ENCODE measurements around the gene RAB42. TPM values are rescaled to one million over a fixed set of nuclear protein-coding genes. Genes with fewer than 3 reads are reported as not detected.
A peak's percentile ranks its signal among the peaks of the same experiment; 100 is the strongest.
"Not testable (repeated sequence)": the region's sequence is repeated elsewhere in the genome, so short reads cannot be mapped to it uniquely, and the experiment has no call there.

Gene RAB42
- total RNA-seq, 1 donor from 2014 or later, result 5.7 TPM

DNA sequence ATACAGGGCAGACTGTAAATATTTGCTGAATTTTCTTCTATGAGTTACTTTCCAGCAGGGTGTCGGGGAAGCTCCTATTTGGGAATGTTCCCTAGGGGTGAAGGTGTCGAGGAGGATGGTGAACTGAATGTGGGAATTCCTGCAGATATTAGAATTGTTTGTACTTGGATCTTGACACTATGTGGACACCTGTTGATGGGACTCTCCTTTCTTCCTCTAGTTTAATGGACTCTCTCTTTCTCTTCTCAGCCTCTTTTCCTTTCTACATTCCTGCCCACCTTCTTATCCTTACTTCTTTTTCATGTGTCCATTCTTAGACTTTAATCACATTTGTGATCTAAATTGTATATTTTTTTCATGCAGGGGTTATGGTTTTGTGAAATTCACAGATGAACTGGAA lies 25.1 kb upstream of the RAB42 start:
- peaks cover 33 to 62% (median 54%) of the 10 kb centered on the region in 3 donors for H3K36me3 ChIP-seq (ENCODE audit: control insufficient read depth in 3 of 3, insufficient read depth in 3 of 3, low read length in 3 of 3)
- H3K4me3 ChIP-seq (ENCODE audit: low read length in 3 of 3), result no peak overlapping the region
- no peak overlapping the region for H3K9ac ChIP-seq (ENCODE audit: low read depth in 1 of 3, low read length in 3 of 3)
- no peaks in the 10 kb centered on the region for H3K27me3 ChIP-seq (ENCODE audit: control insufficient read depth in 3 of 3, insufficient read depth in 3 of 3, low read length in 3 of 3)
- H3K4me1 ChIP-seq (ENCODE audit: control insufficient read depth in 3 of 3, insufficient read depth in 3 of 3, low read length in 3 of 3), result no peaks in the 10 kb centered on the region
- H3K9me3 ChIP-seq (ENCODE audit: control insufficient read depth in 3 of 3, low read length in 3 of 3), result no peaks in the 10 kb centered on the region
- H3K27ac ChIP-seq (ENCODE audit: low read depth, low read length), result no peak overlapping the region

DNA sequence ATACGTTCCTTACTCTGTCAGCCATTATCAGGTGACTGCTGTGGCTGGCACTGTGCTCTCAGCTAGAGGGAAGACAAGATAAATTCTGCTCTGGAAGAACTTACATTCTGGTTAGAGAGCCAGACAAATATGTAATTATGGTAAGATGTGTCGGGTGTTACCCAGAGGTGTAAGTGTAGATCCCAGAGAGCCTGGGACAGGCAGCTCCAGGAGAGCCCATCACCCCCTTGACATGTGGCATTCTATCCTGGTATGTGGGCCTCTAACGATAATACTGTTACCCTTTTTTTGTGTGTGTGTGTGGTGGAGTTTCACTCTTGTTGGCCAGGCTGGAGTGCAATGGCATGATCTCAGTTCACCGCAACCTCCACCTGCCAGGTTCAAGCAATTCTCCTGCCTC lies 20.2 kb upstream of the RAB42 start:
- Histone ChIP-seq H3K4me3 (ENCODE audit: low read length in 3 of 3) (no peak overlapping the region), H3K9ac (ENCODE audit: low read depth in 1 of 3, low read length in 3 of 3) (no peak overlapping the region), H3K27ac (ENCODE audit: low read depth, low read length) (no peak overlapping the region), H3K27me3 (ENCODE audit: control insufficient read depth in 3 of 3, insufficient read depth in 3 of 3, low read length in 3 of 3) (no peaks in the 10 kb centered on the region), H3K9me3 (ENCODE audit: control insufficient read depth in 3 of 3, low read length in 3 of 3) (no peaks in the 10 kb centered on the region), H3K4me1 (ENCODE audit: control insufficient read depth in 3 of 3, insufficient read depth in 3 of 3, low read length in 3 of 3) (no peaks in the 10 kb centered on the region), H3K36me3 (ENCODE audit: control insufficient read depth in 3 of 3, insufficient read depth in 3 of 3, low read length in 3 of 3) (peaks cover 26 to 49% (median 44%) of the 10 kb centered on the region in 3 donors)

- not testable (repeated sequence) for H3K4me3 ChIP-seq (ENCODE audit: low read length in 3 of 3); H3K4me1 ChIP-seq (ENCODE audit: control insufficient read depth in 3 of 3, insufficient read depth in 3 of 3, low read length in 3 of 3); H3K9me3 ChIP-seq (ENCODE audit: control insufficient read depth in 3 of 3, low read length in 3 of 3); H3K27me3 ChIP-seq (ENCODE audit: control insufficient read depth in 3 of 3, insufficient read depth in 3 of 3, low read length in 3 of 3); H3K9ac ChIP-seq (ENCODE audit: low read depth in 1 of 3, low read length in 3 of 3); H3K27ac ChIP-seq (ENCODE audit: low read depth, low read length)
- peaks cover 30 to 48% (median 45%) of the 10 kb centered on the region in 3 donors for H3K36me3 ChIP-seq (ENCODE audit: control insufficient read depth in 3 of 3, insufficient read depth in 3 of 3, low read length in 3 of 3)
Observed at GRCh38 chr1:28572891-28573290, 19.2 kb upstream of the RAB42 start.

- H3K4me3 ChIP-seq (ENCODE audit: low read length in 3 of 3), result no peak overlapping the region
- H3K27ac ChIP-seq (ENCODE audit: low read depth, low read length), result no peak overlapping the region
- H3K9me3 ChIP-seq (ENCODE audit: control insufficient read depth in 3 of 3, low read length in 3 of 3), result no peaks in the 10 kb centered on the region
- peaks cover 26 to 48% (median 46%) of the 10 kb centered on the region in 3 donors for H3K36me3 ChIP-seq (ENCODE audit: control insufficient read depth in 3 of 3, insufficient read depth in 3 of 3, low read length in 3 of 3)
- H3K27me3 ChIP-seq (ENCODE audit: control insufficient read depth in 3 of 3, insufficient read depth in 3 of 3, low read length in 3 of 3), result no peaks in the 10 kb centered on the region
- H3K4me1 ChIP-seq (ENCODE audit: control insufficient read depth in 3 of 3, insufficient read depth in 3 of 3, low read length in 3 of 3), result no peaks in the 10 kb centered on the region
- H3K9ac ChIP-seq (ENCODE audit: low read depth in 1 of 3, low read length in 3 of 3), result no peak overlapping the region
Observed at GRCh38 chr1:28573564-28573963, 18.5 kb upstream of the RAB42 start.

DNA sequence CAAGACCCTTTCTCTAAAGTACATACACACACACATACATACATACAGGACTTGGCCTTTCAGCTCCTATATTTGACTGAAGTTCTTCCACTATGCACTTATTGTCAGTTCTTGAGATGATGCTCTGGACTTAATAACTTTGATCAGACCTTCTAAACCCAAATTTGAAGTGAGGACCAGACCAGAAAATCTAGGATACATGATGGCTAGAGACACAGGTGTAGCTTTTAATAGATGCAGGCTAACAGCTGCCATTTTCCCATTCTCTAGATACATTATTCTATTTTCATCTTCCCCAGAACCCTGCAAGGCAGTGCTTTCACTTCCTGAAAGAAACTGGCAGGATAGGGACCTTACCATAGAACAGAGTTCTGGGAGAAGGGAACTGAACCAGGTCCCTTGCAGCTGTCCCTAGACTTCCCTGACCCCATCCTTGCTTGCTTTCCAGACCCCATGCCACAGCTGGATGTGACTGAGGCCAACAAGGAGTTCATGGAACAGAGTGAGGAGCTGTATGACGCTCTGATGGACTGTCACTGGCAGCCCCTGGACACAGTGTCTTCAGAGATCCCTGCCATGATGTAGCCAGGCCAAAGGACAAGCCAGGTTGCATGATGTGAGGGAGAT lies 14.9 kb upstream of the RAB42 start:
- Histone ChIP-seq H3K4me1 (ENCODE audit: control insufficient read depth in 3 of 3, insufficient read depth in 3 of 3, low read length in 3 of 3) (peaks cover 15 to 23% (median 15%) of the 10 kb centered on the region in 3 donors), H3K36me3 (ENCODE audit: control insufficient read depth in 3 of 3, insufficient read depth in 3 of 3, low read length in 3 of 3) (peaks cover 24 to 46% (median 39%) of the 10 kb centered on the region in 3 donors), H3K27ac (ENCODE audit: low read depth, low read length) (no peak overlapping the region), H3K4me3 (ENCODE audit: low read length in 3 of 3) (no peak overlapping the region), H3K9me3 (ENCODE audit: control insufficient read depth in 3 of 3, low read length in 3 of 3) (no peaks in the 10 kb centered on the region), H3K9ac (ENCODE audit: low read depth in 1 of 3, low read length in 3 of 3) (no peak overlapping the region), H3K27me3 (ENCODE audit: control insufficient read depth in 3 of 3, insufficient read depth in 3 of 3, low read length in 3 of 3) (no peaks in the 10 kb centered on the region)

DNA sequence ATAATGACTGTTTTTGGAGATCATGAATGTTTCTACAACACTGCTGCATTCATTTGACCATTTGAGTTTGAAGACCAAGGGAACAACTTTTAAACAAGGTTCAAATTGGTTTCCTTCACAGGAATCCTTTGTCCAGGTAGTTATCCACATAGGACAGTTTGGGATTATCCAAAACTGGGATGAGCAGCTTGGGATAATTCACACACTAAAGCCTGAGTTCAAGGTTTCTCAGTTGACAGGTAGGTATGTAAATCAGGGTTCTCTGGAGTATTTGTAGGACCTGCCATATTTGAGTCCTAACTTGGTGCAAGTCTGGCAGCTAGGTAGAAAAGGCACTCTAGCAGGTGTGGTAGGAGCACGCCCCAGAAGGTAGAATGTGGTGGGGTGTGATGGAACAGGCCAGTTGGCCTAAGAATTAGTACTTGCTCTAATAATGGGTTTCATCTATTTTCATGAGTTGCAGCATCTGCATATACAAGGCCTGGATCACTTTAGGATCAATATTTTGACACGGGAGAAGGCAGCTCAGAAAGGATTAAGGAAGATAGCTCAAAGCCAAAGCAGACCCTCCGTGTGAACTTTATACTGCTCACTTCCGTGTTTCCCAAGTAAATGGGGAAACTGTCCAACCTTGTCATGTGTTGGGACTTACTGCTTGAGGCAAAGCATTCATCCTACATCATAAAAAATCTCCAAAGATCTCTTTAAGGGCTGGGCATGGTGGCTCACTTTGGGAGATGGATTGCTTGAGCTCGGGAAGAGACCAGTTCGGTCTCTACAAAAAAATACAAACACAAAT lies 14.1 kb upstream of the RAB42 start:
- Histone ChIP-seq H3K4me1 (ENCODE audit: control insufficient read depth in 3 of 3, insufficient read depth in 3 of 3, low read length in 3 of 3) (peaks cover 15 to 27% (median 19%) of the 10 kb centered on the region in 3 donors), H3K4me3 (ENCODE audit: low read length in 3 of 3) (no peak overlapping the region), H3K27ac (ENCODE audit: low read depth, low read length) (no peak overlapping the region), H3K27me3 (ENCODE audit: control insufficient read depth in 3 of 3, insufficient read depth in 3 of 3, low read length in 3 of 3) (no peaks in the 10 kb centered on the region), H3K36me3 (ENCODE audit: control insufficient read depth in 3 of 3, insufficient read depth in 3 of 3, low read length in 3 of 3) (peaks cover 24 to 45% (median 39%) of the 10 kb centered on the region in 3 donors), H3K9me3 (ENCODE audit: control insufficient read depth in 3 of 3, low read length in 3 of 3) (no peaks in the 10 kb centered on the region), H3K9ac (ENCODE audit: low read depth in 1 of 3, low read length in 3 of 3) (no peak overlapping the region)

DNA sequence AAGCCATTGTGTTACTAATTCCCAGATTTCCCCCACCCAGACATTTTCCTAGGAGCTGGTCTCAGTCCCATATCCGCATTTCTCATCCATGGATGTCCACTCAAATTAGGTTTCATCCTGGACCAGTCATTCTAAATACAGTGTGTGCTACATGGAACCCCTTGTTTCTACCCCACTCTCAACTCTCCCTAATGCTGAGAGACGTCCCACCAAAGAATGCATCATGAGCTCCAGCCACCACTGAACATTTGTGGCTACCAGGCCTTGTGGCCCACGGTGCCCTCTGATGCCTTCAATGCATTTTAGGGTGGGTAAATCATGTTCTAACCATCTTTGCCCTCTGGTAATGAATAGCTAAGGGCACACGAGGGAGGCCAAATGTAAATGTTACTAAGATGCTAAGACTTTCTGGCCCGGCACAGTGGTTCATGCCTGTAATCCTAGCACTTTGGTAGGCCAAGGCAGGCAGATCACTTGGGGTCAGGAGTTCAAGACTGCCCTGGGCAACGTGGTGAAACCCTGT lies 13.3 kb upstream of the RAB42 start:
- no peak overlapping the region for H3K9ac ChIP-seq (ENCODE audit: low read depth in 1 of 3, low read length in 3 of 3)
- peaks cover 24 to 45% (median 39%) of the 10 kb centered on the region in 3 donors for H3K36me3 ChIP-seq (ENCODE audit: control insufficient read depth in 3 of 3, insufficient read depth in 3 of 3, low read length in 3 of 3)
- no peaks in the 10 kb centered on the region for H3K9me3 ChIP-seq (ENCODE audit: control insufficient read depth in 3 of 3, low read length in 3 of 3)
- H3K4me1 ChIP-seq (ENCODE audit: control insufficient read depth in 3 of 3, insufficient read depth in 3 of 3, low read length in 3 of 3), result peaks cover 15 to 27% (median 19%) of the 10 kb centered on the region in 3 donors
- H3K4me3 ChIP-seq (ENCODE audit: low read length in 3 of 3), result no peak overlapping the region
- no peak overlapping the region for H3K27ac ChIP-seq (ENCODE audit: low read depth, low read length)
- H3K27me3 ChIP-seq (ENCODE audit: control insufficient read depth in 3 of 3, insufficient read depth in 3 of 3, low read length in 3 of 3), result no peaks in the 10 kb centered on the region

DNA sequence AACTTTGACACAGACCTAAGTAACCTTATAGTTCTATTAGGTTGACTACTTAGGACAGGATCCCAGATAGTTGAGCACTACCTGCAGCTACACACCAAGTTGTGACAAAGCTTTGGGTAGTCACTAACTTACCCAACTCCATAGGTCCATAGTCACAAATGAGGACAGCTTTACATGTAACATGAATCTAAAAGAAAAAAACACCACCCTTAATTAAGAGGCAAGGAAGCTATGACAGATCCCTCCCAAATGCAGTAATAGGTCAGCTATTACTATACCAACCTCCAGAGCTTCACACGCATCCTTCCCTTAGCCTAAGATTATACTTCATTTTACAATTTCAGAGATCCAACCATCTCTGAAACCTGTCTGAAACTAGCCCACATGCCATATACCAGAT lies 12.7 kb upstream of the RAB42 start:
- H3K9me3 ChIP-seq (ENCODE audit: control insufficient read depth in 3 of 3, low read length in 3 of 3), result no peaks in the 10 kb centered on the region
- H3K27me3 ChIP-seq (ENCODE audit: control insufficient read depth in 3 of 3, insufficient read depth in 3 of 3, low read length in 3 of 3), result no peaks in the 10 kb centered on the region
- peaks cover 22 to 42% (median 37%) of the 10 kb centered on the region in 3 donors for H3K36me3 ChIP-seq (ENCODE audit: control insufficient read depth in 3 of 3, insufficient read depth in 3 of 3, low read length in 3 of 3)
- no peak overlapping the region for H3K27ac ChIP-seq (ENCODE audit: low read depth, low read length)
- no peak overlapping the region for H3K4me3 ChIP-seq (ENCODE audit: low read length in 3 of 3)
- H3K4me1 ChIP-seq (ENCODE audit: control insufficient read depth in 3 of 3, insufficient read depth in 3 of 3, low read length in 3 of 3), result peaks cover 15 to 27% (median 19%) of the 10 kb centered on the region in 3 donors
- peak overlapping the region in 1 of 3 donors; percentile 34 for H3K9ac ChIP-seq (ENCODE audit: low read depth in 1 of 3, low read length in 3 of 3)

DNA sequence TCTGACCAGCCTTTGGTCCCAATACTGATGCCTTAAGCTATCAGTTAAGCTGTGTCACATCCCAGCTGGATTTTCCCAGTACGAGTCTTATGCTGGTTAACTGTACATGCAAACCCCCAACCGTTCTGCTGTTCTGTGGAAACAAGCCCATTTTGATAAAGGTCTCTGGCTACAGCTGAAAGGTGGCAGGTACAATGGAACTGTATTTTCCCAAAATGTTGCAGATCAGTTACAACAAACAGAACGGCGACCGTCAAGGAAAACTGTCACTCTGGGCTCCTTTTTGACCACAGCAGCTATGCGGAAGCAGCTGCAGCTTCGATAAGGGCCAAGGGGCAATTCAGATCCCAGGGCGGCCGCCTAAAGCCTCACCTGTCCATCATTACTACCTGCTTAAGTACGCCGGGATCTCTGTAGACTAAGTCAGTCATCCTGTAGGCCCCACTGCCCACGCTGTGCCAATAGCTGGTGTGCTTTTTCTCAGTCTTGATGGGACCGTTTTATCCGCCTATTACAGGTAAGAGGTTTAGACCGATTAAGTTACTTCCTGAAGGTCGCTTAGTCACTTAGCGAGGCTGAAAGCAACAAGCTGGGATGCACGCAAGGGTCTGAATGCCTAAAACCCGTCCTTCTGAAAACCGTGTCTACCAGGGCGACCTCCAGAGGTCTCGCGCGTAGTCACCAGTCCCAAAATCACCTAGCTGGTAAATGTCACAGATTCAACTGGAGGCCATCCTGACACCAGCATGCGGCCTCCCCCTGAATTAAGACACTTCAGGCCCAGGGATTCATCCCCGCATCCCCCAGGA lies 11.1 kb upstream of the RAB42 start:
- peak overlapping the region; percentile 87 for H3K27ac ChIP-seq (ENCODE audit: low read depth, low read length)
- no peaks in the 10 kb centered on the region for H3K27me3 ChIP-seq (ENCODE audit: control insufficient read depth in 3 of 3, insufficient read depth in 3 of 3, low read length in 3 of 3)
- peak overlapping the region; percentile 86 to 98 (median 92) for H3K4me3 ChIP-seq (ENCODE audit: low read length in 3 of 3)
- no peaks in the 10 kb centered on the region for H3K9me3 ChIP-seq (ENCODE audit: control insufficient read depth in 3 of 3, low read length in 3 of 3)
- peaks cover 21 to 37% (median 32%) of the 10 kb centered on the region in 3 donors for H3K36me3 ChIP-seq (ENCODE audit: control insufficient read depth in 3 of 3, insufficient read depth in 3 of 3, low read length in 3 of 3)
- H3K9ac ChIP-seq (ENCODE audit: low read depth in 1 of 3, low read length in 3 of 3), result peak overlapping the region; percentile 92 to 94 (median 93)
- peaks cover 15 to 27% (median 19%) of the 10 kb centered on the region in 3 donors for H3K4me1 ChIP-seq (ENCODE audit: control insufficient read depth in 3 of 3, insufficient read depth in 3 of 3, low read length in 3 of 3)

Measured in skeletal muscle tissue (tissue), 4 donors.